SK-N-SH (cell line): Measurements from ENCODE around the gene MUC13. TPM values are rescaled to one million over a fixed set of nuclear protein-coding genes. Genes with fewer than 3 reads are reported as not detected.

Experiments
- CTCF ChIA-PET: fragments of 300-600, 350-600 bp; formaldehyde crosslinking; extraction: SDS; loops from one replicate; lab custom pipeline; 2021; lab: Yijun Ruan, JAX
- POLR2A ChIA-PET: fragments of 350-600 bp; sonication (Branson Sonifier 250); formaldehyde crosslinking; extraction: SDS; loops from one replicate; lab custom pipeline; 2020; ENCODE audit warnings: antibody characterized with exemption, inconsistent platforms; lab: Yijun Ruan, JAX
- DNase-seq: peaks from one replicate; pipeline ENCODE4 v3.0.0; 2012
- H2AFZ ChIP-seq: fragments of 200-600 bp; sonication (generic); 2 replicates; pipeline ENCODE4 v1.8.1; 2016; ENCODE audit warnings: antibody characterized with exemption, mild to moderate bottlenecking, low read depth
- H3F3A ChIP-seq: fragments of 200-600 bp; sonication (generic); replicated peaks from 2 replicates; pipeline ENCODE3; 2016; ENCODE audit warnings: antibody characterized with exemption, mild to moderate bottlenecking; ENCODE audit not compliant: insufficient read depth
- H3K27ac ChIP-seq, 2 experiments: fragments of 200-500 bp in 1 of 2; fragments of 200-600 bp in 1 of 2; sonication (Bioruptor generic) in 1 of 2; sonication (generic), shearing (Covaris generic) in 1 of 2; 2 replicates each; pipeline versions ENCODE4 v1.5.1 to v1.6.1; 2014 to 2016; ENCODE audit warnings: low read depth in 2 of 2, inconsistent platforms in 1 of 2, low read length in 1 of 2, mild to moderate bottlenecking in 1 of 2, mixed read lengths in 1 of 2
- H3K27me3 ChIP-seq: fragments of 200-600 bp; sonication (generic), shearing (Covaris generic); 2 replicates; pipeline ENCODE4 v1.6.1; 2016; ENCODE audit warnings: mixed run types; ENCODE audit not compliant: insufficient read depth
- H3K36me3 ChIP-seq, 2 experiments: fragments of 200-500 bp in 1 of 2; fragments of 200-600 bp in 1 of 2; sonication (Bioruptor generic) in 1 of 2; sonication (generic) in 1 of 2; replicated peaks in 1 of 2; 2 replicates each; pipeline versions ENCODE3 to v1.5.1; 2014 to 2016; ENCODE audit warnings: low read length in 1 of 2, mild to moderate bottlenecking in 1 of 2; ENCODE audit not compliant: insufficient read depth in 2 of 2, control insufficient read depth in 1 of 2
- H3K4me1 ChIP-seq, 2 experiments: fragments of 200-500 bp in 1 of 2; fragments of 200-600 bp in 1 of 2; sonication (Bioruptor generic) in 1 of 2; sonication (generic), shearing (Covaris generic) in 1 of 2; 2 replicates each; pipeline versions ENCODE4 v1.5.1 to v1.6.1; 2014 to 2016; ENCODE audit warnings: low read depth in 1 of 2, low read length in 1 of 2, mixed run types in 1 of 2; ENCODE audit not compliant: insufficient read depth in 2 of 2, control insufficient read depth in 1 of 2
- H3K4me2 ChIP-seq: fragments of 200-600 bp; sonication (generic), shearing (Covaris generic); 2 replicates; pipeline ENCODE4 v1.6.1; 2017; ENCODE audit warnings: mixed run types
- H3K4me3 ChIP-seq, 2 experiments: fragments of 200-500 bp in 1 of 2; fragments of 200-600 bp in 1 of 2; sonication (Bioruptor generic) in 1 of 2; sonication (generic), shearing (Covaris generic) in 1 of 2; 2 replicates each; pipeline versions ENCODE4 v1.5.1 to v1.8.1; 2014 to 2016; ENCODE audit warnings: low read depth in 2 of 2, inconsistent platforms in 1 of 2, low read length in 1 of 2, mild to moderate bottlenecking in 1 of 2, mixed read lengths in 1 of 2, moderate library complexity in 1 of 2
- H3K79me2 ChIP-seq: fragments of 200-600 bp; sonication (generic); 2 replicates; pipeline ENCODE4 v1.8.1; 2017; ENCODE audit warnings: mild to moderate bottlenecking; ENCODE audit not compliant: insufficient read depth
- H3K9ac ChIP-seq: fragments of 200-600 bp; sonication (generic); 2 replicates; pipeline ENCODE4 v1.6.1; 2017; ENCODE audit warnings: mixed run types
- H3K9me2 ChIP-seq: fragments of 200-600 bp; sonication (generic); 2 replicates; pipeline ENCODE4 v1.6.1; 2017; ENCODE audit warnings: mixed run types
- H3K9me3 ChIP-seq: fragments of 200-600 bp; sonication (generic); 2 replicates; pipeline ENCODE4 v1.6.1; 2017; ENCODE audit warnings: mixed run types, mild to moderate bottlenecking, moderate library complexity
- H4K20me1 ChIP-seq: fragments of 200-600 bp; sonication (generic); 2 replicates; pipeline ENCODE4 v1.6.1; 2017; ENCODE audit warnings: mild to moderate bottlenecking, mixed run types; ENCODE audit not compliant: insufficient read depth
- ELF1 ChIP-seq: IDR thresholded peaks from 2 replicates; pipeline ENCODE4 v1.4.0; 2012
- EZH2phosphoT487 ChIP-seq: fragments of 200-600 bp; sonication (generic); IDR thresholded peaks from 2 replicates; pipeline ENCODE4 v1.6.1; 2017; ENCODE audit warnings: low read depth, mixed run types, mild to moderate bottlenecking, antibody characterized with exemption, moderate library complexity, borderline replicate concordance
- FOXM1 ChIP-seq: IDR thresholded peaks from 2 replicates; pipeline ENCODE4 v1.4.0; 2012; ENCODE audit warnings: low read depth, mild to moderate bottlenecking
- IRF3 ChIP-seq: fragments of 150-350 bp; IDR thresholded peaks from 2 replicates; pipeline ENCODE4 v1.6.1; 2016; ENCODE audit warnings: mild to moderate bottlenecking, low read depth, low read length
- RAD21 ChIP-seq: IDR thresholded peaks from 2 replicates; pipeline ENCODE4 v1.6.1; 2012; ENCODE audit warnings: mild to moderate bottlenecking, low read length
- REST ChIP-seq: IDR thresholded peaks from 2 replicates; pipeline ENCODE4 v1.6.1; 2012; ENCODE audit warnings: mild to moderate bottlenecking, low read depth, low read length, moderate library complexity
- RXRA ChIP-seq: IDR thresholded peaks from 2 replicates; pipeline ENCODE4 v1.4.0; 2012; ENCODE audit warnings: low read depth, mild to moderate bottlenecking, borderline replicate concordance
- TAF1 ChIP-seq: IDR thresholded peaks from 2 replicates; pipeline ENCODE4 v1.6.1; 2012; ENCODE audit warnings: low read depth, mild to moderate bottlenecking, low read length, moderate library complexity, borderline replicate concordance
- TCF12 ChIP-seq: IDR thresholded peaks from 2 replicates; pipeline ENCODE4 v1.4.0; 2012
- YY1 ChIP-seq: IDR thresholded peaks from 2 replicates; pipeline ENCODE4 v1.4.0; 2012; ENCODE audit warnings: low read depth, mild to moderate bottlenecking
- ZBTB33 ChIP-seq: IDR thresholded peaks from 2 replicates; pipeline ENCODE4 v1.4.0; 2012; ENCODE audit warnings: low read depth, borderline replicate concordance
- WGBS: methylation state at CpG from one replicate; pipeline ENCODE4 v1.1.6; 2017; ENCODE audit warnings: low lambda C conversion rate; 5-methylcytosine and 5-hydroxymethylcytosine counted together
- polyA plus RNA-seq, 3 experiments: library from polyadenylated mRNA; depleted of rRNA; stranded (reverse); fragments of >200 nt; gene quantifications; 2 replicates each; pipeline ENCODE4 v1.2.3, GENCODE V29; 2012
- TF ChIP-seq, protein P1 (sequence below): fragments of 200-600 bp; sonication (generic); IDR thresholded peaks from 2 replicates; pipeline ENCODE4 v1.6.1; 2017; ENCODE audit warnings: antibody characterized with exemption, mild to moderate bottlenecking, moderate library complexity
- TF ChIP-seq, protein P2 (sequence below): IDR thresholded peaks from 2 replicates; pipeline ENCODE4; 2012

The MUC13 gene
- polyA plus RNA-seq (2012; rRNA removed): not detected in 2 replicates
- not detected in 2 replicates for polyA plus RNA-seq (2012; cell fraction: cytosol; rRNA removed)
- polyA plus RNA-seq (2012; cell fraction: nucleus; rRNA removed): 0.10 TPM in 1 of 2 replicates, not detected in the other

- CTCF ChIA-PET: interaction anchor here (1.4 to 3.9 kb wide), 5 partner anchors 33 to 651 kb away, joined by 3 to 17 read pairs (median 6); no protein-coding TSS in a partner anchor
- WGBS: 83% methylated on average over 5 of the region's 5 CpGs
- POLR2A ChIA-PET: no interaction called here
- Histone ChIP-seq H3K4me1 (peaks cover 0 to 4% of the 10 kb centered on the region in 2 experiments; a peak in 1 of 4 replicates), H3K4me3 (no peak within 1 kb of the TSS), H3K27me3 (no peaks in the 10 kb centered on the region), H3K9ac (no peak within 1 kb of the TSS), H3F3A (no peaks in the 10 kb centered on the region), H3K9me2 (no peaks in the 10 kb centered on the region), H4K20me1 (no peaks in the 10 kb centered on the region), H3K79me2 (no peaks in the 10 kb centered on the region), H3K27ac (no peak within 1 kb of the TSS), H3K4me2 (no peak within 1 kb of the TSS), H3K9me3 (no peaks in the 10 kb centered on the region), H3K36me3 (no peaks in the 10 kb centered on the region), H2AFZ (no peak within 1 kb of the TSS)
- TF ChIP-seq, protein P1, sequence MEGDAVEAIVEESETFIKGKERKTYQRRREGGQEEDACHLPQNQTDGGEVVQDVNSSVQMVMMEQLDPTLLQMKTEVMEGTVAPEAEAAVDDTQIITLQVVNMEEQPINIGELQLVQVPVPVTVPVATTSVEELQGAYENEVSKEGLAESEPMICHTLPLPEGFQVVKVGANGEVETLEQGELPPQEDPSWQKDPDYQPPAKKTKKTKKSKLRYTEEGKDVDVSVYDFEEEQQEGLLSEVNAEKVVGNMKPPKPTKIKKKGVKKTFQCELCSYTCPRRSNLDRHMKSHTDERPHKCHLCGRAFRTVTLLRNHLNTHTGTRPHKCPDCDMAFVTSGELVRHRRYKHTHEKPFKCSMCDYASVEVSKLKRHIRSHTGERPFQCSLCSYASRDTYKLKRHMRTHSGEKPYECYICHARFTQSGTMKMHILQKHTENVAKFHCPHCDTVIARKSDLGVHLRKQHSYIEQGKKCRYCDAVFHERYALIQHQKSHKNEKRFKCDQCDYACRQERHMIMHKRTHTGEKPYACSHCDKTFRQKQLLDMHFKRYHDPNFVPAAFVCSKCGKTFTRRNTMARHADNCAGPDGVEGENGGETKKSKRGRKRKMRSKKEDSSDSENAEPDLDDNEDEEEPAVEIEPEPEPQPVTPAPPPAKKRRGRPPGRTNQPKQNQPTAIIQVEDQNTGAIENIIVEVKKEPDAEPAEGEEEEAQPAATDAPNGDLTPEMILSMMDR: no peak
- TF ChIP-seq FOXM1 (no peak), RXRA (no peak), RAD21 (no peak), IRF3 (no peak), EZH2phosphoT487 (no peak), ZBTB33 (no peak), REST (no peak), ELF1 (no peak), YY1 (no peak), TCF12 (no peak), TAF1 (no peak)
- TF ChIP-seq, protein P2, sequence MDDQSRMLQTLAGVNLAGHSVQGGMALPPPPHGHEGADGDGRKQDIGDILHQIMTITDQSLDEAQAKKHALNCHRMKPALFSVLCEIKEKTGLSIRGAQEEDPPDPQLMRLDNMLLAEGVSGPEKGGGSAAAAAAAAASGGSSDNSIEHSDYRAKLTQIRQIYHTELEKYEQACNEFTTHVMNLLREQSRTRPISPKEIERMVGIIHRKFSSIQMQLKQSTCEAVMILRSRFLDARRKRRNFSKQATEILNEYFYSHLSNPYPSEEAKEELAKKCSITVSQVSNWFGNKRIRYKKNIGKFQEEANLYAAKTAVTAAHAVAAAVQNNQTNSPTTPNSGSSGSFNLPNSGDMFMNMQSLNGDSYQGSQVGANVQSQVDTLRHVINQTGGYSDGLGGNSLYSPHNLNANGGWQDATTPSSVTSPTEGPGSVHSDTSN: no peak
- DNase-seq: no peak
These were observed at the start of gene MUC13 for GRCh38 chr3:124934577-124934976. MUC13 (minus strand) TSS chr3:124934751; CDS start chr3:124934712, 39 bp downstream.
